ENCODE results near the gene NADSYN1. TPM values are rescaled to one million over a fixed set of nuclear protein-coding genes. Genes with fewer than 3 reads are reported as not detected.

NADSYN1 gene
- total RNA-seq, 1 donor from 2014 or later, result 66.7 TPM

DNA sequence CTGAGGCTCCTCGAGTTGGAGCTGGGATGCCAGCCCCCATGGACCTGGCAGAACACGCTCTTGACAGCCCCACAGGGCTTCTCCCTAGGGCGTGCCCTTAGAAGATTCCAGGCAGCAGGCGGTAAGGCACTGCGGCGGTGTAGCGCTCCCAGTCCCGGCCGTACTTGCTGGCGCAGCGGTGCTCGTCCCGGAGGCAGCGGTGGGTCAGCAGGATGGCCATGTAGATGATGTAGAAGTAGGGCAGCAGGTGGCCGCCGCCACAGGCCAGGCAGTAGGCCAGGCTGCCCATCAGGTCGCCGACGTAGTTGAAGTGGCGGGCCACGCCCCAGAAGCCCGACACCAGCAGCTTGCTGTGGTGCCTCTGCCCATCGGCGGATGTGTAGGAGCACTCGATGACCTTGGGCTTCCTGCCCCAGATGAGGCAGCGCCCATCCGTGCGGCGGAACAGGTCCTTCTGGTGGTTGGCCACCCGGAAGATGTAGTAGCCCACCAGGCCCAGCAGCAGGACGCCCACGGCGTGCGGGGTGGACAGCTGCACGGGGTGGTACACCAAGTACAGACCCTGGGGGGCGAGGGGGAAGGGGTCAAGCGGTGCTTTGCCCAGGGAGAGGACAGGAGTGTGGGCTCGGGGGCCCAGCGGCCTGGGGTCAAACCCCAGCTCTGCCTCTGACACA lies 17.6 kb upstream of the NADSYN1 start:
- no peaks in the 10 kb centered on the region for H3K27me3 ChIP-seq (ENCODE audit: control insufficient read depth, insufficient read depth, low read length)
- H3K36me3 ChIP-seq (ENCODE audit: control insufficient read depth, insufficient read depth, low read length), result peaks cover 4% of the 10 kb centered on the region
- TF ChIP-seq, protein P1, sequence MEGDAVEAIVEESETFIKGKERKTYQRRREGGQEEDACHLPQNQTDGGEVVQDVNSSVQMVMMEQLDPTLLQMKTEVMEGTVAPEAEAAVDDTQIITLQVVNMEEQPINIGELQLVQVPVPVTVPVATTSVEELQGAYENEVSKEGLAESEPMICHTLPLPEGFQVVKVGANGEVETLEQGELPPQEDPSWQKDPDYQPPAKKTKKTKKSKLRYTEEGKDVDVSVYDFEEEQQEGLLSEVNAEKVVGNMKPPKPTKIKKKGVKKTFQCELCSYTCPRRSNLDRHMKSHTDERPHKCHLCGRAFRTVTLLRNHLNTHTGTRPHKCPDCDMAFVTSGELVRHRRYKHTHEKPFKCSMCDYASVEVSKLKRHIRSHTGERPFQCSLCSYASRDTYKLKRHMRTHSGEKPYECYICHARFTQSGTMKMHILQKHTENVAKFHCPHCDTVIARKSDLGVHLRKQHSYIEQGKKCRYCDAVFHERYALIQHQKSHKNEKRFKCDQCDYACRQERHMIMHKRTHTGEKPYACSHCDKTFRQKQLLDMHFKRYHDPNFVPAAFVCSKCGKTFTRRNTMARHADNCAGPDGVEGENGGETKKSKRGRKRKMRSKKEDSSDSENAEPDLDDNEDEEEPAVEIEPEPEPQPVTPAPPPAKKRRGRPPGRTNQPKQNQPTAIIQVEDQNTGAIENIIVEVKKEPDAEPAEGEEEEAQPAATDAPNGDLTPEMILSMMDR (IDR thresholded peaks at IDR 0.05; ENCODE audit: insufficient read depth, low read length, poor library complexity, severe bottlenecking), result no peak
- no peak for DNase-seq (ENCODE audit: low read depth)
- H3K4me3 ChIP-seq (ENCODE audit: low read depth, low read length), result no peak overlapping the region

DNA sequence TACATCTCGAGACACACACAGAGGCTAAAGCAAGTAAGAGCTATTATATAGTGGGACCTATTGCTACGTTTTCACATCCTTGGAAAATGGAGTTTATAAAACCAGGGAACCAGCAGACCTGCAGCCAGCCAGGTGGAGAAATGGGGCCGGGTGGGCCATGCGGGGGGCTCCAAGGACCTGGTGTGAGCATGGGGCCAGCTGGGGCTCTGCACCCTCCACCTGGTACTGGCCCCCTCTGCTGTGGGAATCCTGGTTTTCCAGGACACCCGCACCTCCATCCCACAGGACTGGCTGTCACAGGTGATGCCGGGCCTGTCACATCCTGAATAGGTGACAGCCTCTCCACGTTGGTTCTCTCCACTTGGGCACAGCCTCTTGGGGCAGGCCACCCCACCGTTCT lies 16.1 kb upstream of the NADSYN1 start:
- H3K27me3 ChIP-seq (ENCODE audit: control insufficient read depth, insufficient read depth, low read length), result no peaks in the 10 kb centered on the region
- H3K4me3 ChIP-seq (ENCODE audit: low read depth, low read length), result no peak overlapping the region
- peaks cover 4% of the 10 kb centered on the region for H3K36me3 ChIP-seq (ENCODE audit: control insufficient read depth, insufficient read depth, low read length)
- DNase-seq (ENCODE audit: low read depth), result no peak
- TF ChIP-seq, protein P1 (IDR thresholded peaks at IDR 0.05; ENCODE audit: insufficient read depth, low read length, poor library complexity, severe bottlenecking), result no peak

DNA sequence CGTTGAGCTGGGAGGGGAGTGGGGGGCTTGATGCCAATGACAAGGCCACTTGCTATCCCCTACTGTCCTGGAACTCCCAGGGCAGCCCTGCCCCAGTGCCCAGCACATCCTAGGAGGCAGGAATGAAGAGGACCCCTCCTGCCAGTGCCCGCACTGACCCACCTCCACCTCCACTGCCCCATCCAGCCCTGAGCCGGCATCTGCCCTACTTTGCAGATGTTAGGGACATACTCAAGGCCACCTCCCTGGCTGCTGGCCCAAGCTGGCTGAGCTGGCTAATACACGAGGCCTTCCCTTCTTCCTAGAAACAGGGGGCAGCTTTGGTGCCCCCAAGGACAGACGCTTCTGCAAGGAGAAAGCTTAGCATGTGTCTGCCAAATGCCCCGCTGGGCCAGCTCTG lies 15.6 kb upstream of the NADSYN1 start:
- TF ChIP-seq, protein P1 (IDR thresholded peaks at IDR 0.05; ENCODE audit: insufficient read depth, low read length, poor library complexity, severe bottlenecking), result no peak
- Histone ChIP-seq H3K36me3 (ENCODE audit: control insufficient read depth, insufficient read depth, low read length) (peaks cover 4% of the 10 kb centered on the region), H3K27me3 (ENCODE audit: control insufficient read depth, insufficient read depth, low read length) (no peaks in the 10 kb centered on the region), H3K4me3 (ENCODE audit: low read depth, low read length) (no peak overlapping the region)
- DNase-seq (ENCODE audit: low read depth), result no peak

DNA sequence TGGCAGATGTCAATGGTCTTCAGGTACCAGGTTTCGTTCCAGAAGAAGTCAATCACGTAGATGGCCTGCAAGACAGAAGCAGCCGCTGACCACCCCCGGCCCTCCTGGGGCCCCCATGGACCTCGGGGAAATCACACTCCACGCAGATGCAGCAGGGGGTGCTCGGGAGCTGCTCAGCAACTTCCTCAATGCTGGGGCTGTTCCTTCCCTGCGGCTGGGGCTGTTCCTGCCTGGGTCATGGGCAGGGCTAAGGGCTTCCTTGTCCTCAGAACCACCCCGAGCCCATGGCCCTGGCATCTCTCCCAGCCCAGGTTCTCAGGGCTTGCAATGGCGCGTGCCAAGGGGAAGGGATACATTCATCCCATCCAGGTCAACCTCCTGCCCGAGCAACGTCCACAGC lies 15.1 kb upstream of the NADSYN1 start:
- TF ChIP-seq, protein P1 (IDR thresholded peaks at IDR 0.05; ENCODE audit: insufficient read depth, low read length, poor library complexity, severe bottlenecking), result no peak
- DNase-seq (ENCODE audit: low read depth), result no peak
- peaks cover 4% of the 10 kb centered on the region for H3K36me3 ChIP-seq (ENCODE audit: control insufficient read depth, insufficient read depth, low read length)
- no peaks in the 10 kb centered on the region for H3K27me3 ChIP-seq (ENCODE audit: control insufficient read depth, insufficient read depth, low read length)
- no peak overlapping the region for H3K4me3 ChIP-seq (ENCODE audit: low read depth, low read length)

DNA sequence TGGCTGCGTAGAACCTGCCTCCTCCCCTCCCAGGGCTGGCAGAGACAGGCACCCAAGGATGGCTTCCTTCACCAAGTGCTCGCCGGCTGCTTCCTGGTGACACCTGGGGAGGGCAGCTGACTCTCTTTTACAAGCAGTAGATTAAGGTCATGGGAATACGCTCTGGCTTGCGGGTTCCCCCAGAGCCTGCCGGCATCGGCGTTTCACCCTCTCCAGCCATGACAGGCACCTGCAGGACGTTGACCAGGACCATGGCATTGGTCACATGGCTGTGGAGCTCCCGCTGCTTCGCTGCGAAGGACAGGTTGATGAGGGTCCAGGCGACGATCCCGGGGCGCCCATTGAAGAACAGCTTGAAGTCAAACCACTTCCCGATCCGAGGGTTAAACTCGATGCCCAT lies 14.4 kb upstream of the NADSYN1 start:
- TF ChIP-seq, protein P1 (IDR thresholded peaks at IDR 0.05; ENCODE audit: insufficient read depth, low read length, poor library complexity, severe bottlenecking), result no peak
- Histone ChIP-seq H3K36me3 (ENCODE audit: control insufficient read depth, insufficient read depth, low read length) (peaks cover 4% of the 10 kb centered on the region), H3K27me3 (ENCODE audit: control insufficient read depth, insufficient read depth, low read length) (no peaks in the 10 kb centered on the region), H3K4me3 (ENCODE audit: low read depth, low read length) (no peak overlapping the region)
- no peak for DNase-seq (ENCODE audit: low read depth)
